HEK293T (cell line): ENCODE data around the gene YIF1A.

Experiments
- CTCF ChIA-PET: fragments of 350-600 bp; formaldehyde crosslinking; extraction: SDS; loops from one replicate; lab custom pipeline; 2021; ENCODE audit warnings: antibody characterized with exemption, inconsistent platforms; lab: Yijun Ruan, JAX
- POLR2A ChIA-PET: fragments of 350-600 bp; formaldehyde crosslinking; extraction: SDS; loops from one replicate; lab custom pipeline; 2020; ENCODE audit warnings: antibody characterized with exemption, inconsistent platforms; lab: Yijun Ruan, JAX
- DNase-seq: peaks from one replicate; pipeline ENCODE4 v3.0.0; 2012; ENCODE audit warnings: mixed read lengths; ENCODE audit errors: extremely low spot score
- ARNT ChIP-seq: fragments of 450-650 bp; IDR thresholded peaks from 2 replicates; pipeline ENCODE4 v1.6.1; 2017; ENCODE audit warnings: mild to moderate bottlenecking
- BHLHE40 ChIP-seq: fragments of 450-650 bp; IDR thresholded peaks from 2 replicates; pipeline ENCODE4 v1.6.1; 2016; ENCODE audit warnings: mild to moderate bottlenecking, moderate library complexity, borderline replicate concordance
- CTBP1 ChIP-seq: fragments of 450-650 bp; IDR thresholded peaks from 2 replicates; pipeline ENCODE4 v1.6.1; 2016; ENCODE audit warnings: borderline replicate concordance
- ELF4 ChIP-seq: fragments of 450-650 bp; IDR thresholded peaks from 2 replicates; pipeline ENCODE4 v1.6.1; 2017; ENCODE audit warnings: antibody characterized with exemption
- FOXA1 ChIP-seq: fragments of 450-650 bp; IDR thresholded peaks from 2 replicates; pipeline ENCODE4 v1.6.1; 2016; ENCODE audit warnings: mild to moderate bottlenecking
- FOXK2 ChIP-seq: fragments of 450-650 bp; IDR thresholded peaks from 2 replicates; pipeline ENCODE4 v1.6.1; 2016; ENCODE audit warnings: mild to moderate bottlenecking
- FOXM1 ChIP-seq: fragments of 450-650 bp; IDR thresholded peaks from 2 replicates; pipeline ENCODE4 v1.6.1; 2017; ENCODE audit warnings: mild to moderate bottlenecking, borderline replicate concordance
- HDGF ChIP-seq: fragments of 450-650 bp; IDR thresholded peaks from 2 replicates; pipeline ENCODE4 v1.6.1; 2017; ENCODE audit warnings: antibody characterized with exemption, borderline replicate concordance
- L3MBTL2 ChIP-seq: fragments of 450-650 bp; conservative IDR thresholded peaks from 2 replicates; pipeline ENCODE4 v1.6.1; 2016; ENCODE audit warnings: mild to moderate bottlenecking
- LEF1 ChIP-seq: fragments of 450-650 bp; IDR thresholded peaks from 2 replicates; pipeline ENCODE4 v1.6.1; 2017; ENCODE audit warnings: mild to moderate bottlenecking, borderline replicate concordance
- NFRKB ChIP-seq: fragments of 450-650 bp; IDR thresholded peaks from 2 replicates; pipeline ENCODE4 v1.6.1; 2016; ENCODE audit warnings: mild to moderate bottlenecking, moderate library complexity
- SP1 ChIP-seq: fragments of 450-650 bp; IDR thresholded peaks from 2 replicates; pipeline ENCODE4 v1.6.1; 2017
- SUZ12 ChIP-seq: fragments of 450-650 bp; IDR thresholded peaks from 2 replicates; pipeline ENCODE4 v1.6.1; 2016; ENCODE audit warnings: mild to moderate bottlenecking
- TARDBP ChIP-seq: fragments of 450-650 bp; IDR thresholded peaks from 2 replicates; pipeline ENCODE4 v1.6.1; 2016
- ZNF384 ChIP-seq: fragments of 450-650 bp; IDR thresholded peaks from 2 replicates; pipeline ENCODE4 v1.6.1; 2016
- TF ChIP-seq, protein P1 (sequence below): fragments of 450-650 bp; IDR thresholded peaks from 2 replicates; pipeline ENCODE4 v1.6.1; 2016

YIF1A gene

DNA sequence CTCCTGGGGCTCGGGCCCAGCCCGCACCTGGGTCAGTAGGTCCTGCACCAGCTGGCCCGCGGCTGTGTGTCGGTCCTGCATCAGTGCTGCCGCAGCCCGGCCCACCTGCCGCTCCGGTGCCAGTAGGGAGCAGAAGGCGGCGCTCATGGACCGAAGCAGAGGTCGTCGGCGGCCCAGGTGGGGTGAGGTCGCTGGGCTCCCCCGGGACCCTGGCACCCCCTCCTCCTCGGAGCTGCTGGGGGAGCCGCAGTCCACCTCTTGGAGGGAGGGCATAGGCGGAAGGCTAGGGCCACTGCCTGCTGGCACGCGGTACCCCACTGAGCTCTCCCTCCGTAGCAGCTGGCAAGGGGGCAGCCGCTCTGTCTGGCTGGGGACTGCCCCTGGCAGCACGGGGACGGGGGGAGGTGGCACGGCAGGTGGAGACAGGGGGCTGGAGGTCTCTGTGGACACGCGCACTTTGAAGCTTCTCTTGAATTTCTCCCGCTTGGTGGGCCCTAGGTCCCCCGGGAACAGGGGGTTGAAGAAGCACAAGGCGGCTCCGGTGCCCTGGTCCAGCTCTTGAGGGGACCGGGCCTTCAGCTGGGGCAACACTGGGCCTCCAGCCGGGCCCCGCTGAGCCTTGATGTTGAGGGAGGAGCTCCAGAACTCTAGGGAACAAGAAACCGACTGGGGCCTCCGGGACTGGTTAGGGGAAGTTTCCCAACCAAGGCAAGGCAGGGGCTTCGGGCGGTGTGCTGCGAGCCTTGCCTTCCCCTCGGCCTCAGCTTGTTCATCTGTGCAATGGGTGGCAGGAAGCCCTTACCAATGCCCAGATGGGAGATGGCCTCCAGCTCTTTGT, 45.9 kb upstream of the YIF1A start:
- ChIA-PET POLR2A (interaction anchor here (1.3 to 2.0 kb wide), 4 partner anchors 9 to 46 kb away, joined by 4 to 8 read pairs (median 6); partner anchors contain the start of gene YIF1A), CTCF (interaction anchor here (2.4 kb wide), 1 partner anchor 22 kb away, joined by 21 read pairs; no protein-coding TSS in a partner anchor)
- no peak for DNase-seq
- TF ChIP-seq ELF4 (no peak), FOXM1 (no peak), SP1 (no peak), SUZ12 (no peak), NFRKB (no peak), TARDBP (no peak), FOXA1 (no peak), CTBP1 (no peak), ZNF384 (no peak), HDGF (no peak), LEF1 (no peak), FOXK2 (no peak), L3MBTL2 (no peak), BHLHE40 (no peak), ARNT (no peak)
- TF ChIP-seq, protein P1, sequence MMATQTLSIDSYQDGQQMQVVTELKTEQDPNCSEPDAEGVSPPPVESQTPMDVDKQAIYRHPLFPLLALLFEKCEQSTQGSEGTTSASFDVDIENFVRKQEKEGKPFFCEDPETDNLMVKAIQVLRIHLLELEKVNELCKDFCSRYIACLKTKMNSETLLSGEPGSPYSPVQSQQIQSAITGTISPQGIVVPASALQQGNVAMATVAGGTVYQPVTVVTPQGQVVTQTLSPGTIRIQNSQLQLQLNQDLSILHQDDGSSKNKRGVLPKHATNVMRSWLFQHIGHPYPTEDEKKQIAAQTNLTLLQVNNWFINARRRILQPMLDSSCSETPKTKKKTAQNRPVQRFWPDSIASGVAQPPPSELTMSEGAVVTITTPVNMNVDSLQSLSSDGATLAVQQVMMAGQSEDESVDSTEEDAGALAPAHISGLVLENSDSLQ, result no peak

DNA sequence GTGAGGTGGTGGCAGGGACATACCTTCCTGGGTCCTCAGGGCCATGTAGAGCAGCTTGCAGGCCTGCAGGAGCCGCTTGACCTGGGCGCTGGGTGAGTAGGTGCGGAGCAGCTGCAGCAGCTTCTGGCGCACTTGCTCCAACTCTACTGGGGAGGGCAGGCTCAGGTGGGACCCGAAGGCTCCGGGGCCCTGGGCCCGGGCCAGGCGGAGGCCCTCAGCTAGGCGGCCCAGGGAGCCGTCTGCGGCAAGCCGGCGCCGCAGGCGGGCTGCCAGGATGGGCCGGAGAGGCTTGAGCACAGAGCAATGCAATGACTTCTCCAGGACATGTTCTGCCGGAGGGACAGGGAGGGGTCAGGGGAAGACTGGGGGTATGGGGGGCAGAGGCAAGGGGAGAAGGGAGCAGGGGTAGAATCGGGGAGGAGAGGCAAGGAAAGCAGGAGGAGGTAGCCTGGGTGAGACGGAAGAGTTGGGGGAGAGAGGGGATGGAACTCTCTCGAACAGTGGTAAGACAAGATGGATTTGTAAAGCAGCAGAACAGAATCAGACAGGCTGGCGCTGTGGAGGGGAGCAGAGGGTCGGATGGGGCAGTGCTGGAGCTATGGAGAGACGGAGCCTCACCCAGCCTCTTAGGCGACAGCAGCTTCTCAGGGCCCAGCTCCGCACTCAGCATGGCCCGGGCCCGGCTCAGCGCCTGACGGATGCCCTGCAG, 45.1 kb upstream of the YIF1A start:
- ChIA-PET POLR2A (interaction anchor here (0.9 to 2.0 kb wide), 3 partner anchors 19 to 45 kb away, joined by 3 to 8 read pairs (median 4); partner anchors contain the start of gene YIF1A), CTCF (interaction anchor here (2.4 kb wide), 1 partner anchor 21 kb away, joined by 21 read pairs; no protein-coding TSS in a partner anchor)
- no peak for DNase-seq
- TF ChIP-seq ELF4, result no peak
- no peak for TF ChIP-seq L3MBTL2
- TF ChIP-seq LEF1, result no peak
- no peak for TF ChIP-seq NFRKB
- no peak for TF ChIP-seq CTBP1
- TF ChIP-seq FOXM1, result no peak
- no peak for TF ChIP-seq FOXA1
- TF ChIP-seq FOXK2, result no peak
- TF ChIP-seq, protein P1, result no peak
- no peak for TF ChIP-seq SUZ12
- TF ChIP-seq ARNT, result no peak
- no peak for TF ChIP-seq ZNF384
- no peak for TF ChIP-seq SP1

DNA sequence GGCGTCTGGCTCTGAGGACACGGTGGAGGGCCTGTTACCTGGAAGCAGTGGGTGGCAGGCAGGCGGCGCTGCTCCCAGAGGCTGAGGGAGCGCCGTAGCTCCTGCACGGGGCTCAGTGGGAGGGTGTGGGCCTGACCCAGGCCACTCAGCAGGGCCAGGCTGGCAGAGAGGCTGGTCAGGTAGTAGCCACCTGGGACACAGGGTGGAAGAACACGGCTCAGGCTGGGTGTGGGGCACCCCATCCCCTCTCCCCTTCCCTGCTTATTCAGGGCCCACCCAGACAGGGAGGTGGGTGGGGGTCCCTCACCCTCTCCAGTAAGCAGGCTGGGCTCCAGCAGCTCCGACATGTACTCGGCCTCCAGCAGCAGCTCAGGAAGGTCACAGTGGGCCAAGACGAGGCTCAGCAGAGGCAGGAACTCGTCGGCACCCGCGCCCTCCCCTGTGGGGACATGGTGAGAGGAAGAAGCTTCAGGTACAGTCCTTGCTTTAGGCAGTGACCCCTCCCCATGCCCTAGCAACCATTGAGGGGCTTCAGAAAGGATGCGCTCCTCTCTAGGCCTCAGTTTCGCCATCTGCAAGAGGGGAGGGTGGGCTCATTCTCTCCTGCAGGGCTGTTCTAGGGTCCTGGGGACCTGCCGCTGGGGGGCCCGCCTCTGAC, 44.4 kb upstream of the YIF1A start:
- ChIA-PET POLR2A (interaction anchor here (0.9 kb wide), 1 partner anchor 18 kb away, joined by 3 read pairs; no protein-coding TSS in a partner anchor), CTCF (no interaction called here)
- DNase-seq, result no peak
- TF ChIP-seq HDGF (no peak), SUZ12 (no peak), NFRKB (no peak), LEF1 (no peak), TARDBP (no peak), FOXM1 (no peak), L3MBTL2 (no peak), FOXK2 (no peak), ELF4 (no peak), FOXA1 (no peak), SP1 (no peak), CTBP1 (no peak), ZNF384 (no peak), ARNT (no peak), BHLHE40 (no peak)
- TF ChIP-seq, protein P1, result no peak

DNA sequence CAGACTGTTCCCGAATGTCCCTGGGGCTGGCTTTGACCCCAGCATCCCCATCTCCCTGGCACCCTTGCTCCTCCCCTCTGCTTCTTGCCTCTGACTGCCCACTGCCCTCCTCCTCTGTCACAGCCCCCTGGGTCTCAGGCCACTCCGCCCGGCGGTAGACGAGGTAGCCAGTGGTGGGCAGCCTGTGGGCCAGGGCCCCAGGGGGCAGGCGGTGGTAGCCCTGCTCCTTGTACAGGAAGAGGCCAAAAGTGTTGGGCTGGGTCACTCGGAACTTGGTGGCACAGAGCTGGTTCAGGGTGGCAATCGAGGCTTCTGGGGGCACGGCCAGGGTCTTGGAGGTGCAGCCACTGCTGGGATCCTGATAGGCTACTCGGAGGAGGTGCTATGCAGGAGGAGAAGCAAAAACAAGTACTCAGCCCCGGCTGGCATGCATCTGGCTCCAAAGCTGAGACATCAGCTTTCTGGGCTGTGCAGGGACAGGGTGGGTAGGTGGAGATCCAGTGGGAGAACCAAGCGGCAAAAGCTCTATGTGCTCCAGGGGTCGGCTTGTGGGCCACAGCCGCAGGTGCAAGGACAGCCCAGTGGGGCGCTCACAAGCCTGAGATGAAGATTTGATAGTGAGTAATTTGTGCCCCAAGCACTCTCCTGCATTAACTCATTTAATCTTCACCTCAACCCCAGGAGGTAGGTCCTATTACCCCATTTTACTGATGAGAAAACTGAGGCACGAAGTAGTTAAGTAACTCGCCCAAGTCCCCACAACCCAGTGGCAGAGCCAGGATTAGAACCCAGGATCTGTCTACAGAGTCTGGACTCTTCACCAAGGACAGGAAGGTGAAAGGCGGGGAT, 43.7 kb upstream of the YIF1A start:
- TF ChIP-seq, protein P1, result no peak
- no peak for TF ChIP-seq HDGF
- no peak for TF ChIP-seq L3MBTL2
- TF ChIP-seq SUZ12, result no peak
- TF ChIP-seq FOXA1, result no peak
- TF ChIP-seq FOXK2, result no peak
- ChIA-PET POLR2A (no interaction called here), CTCF (no interaction called here)
- DNase-seq, result no peak
